Right forelimb (tissue), 1 donor: ENCODE results near the gene EML6.

Experiments used
- DNase-seq: peaks from one replicate; pipeline ENCODE4 v3.0.0-alpha.2; 2018

Gene EML6

GRCh38 chr2:54891909-54892308 lies 168.4 kb downstream of the EML6 start:
- no peak for DNase-seq

GRCh38 chr2:54894467-54894866 lies 171.0 kb downstream of the EML6 start:
- no peak for DNase-seq

GRCh38 chr2:54895730-54896129 lies 172.3 kb downstream of the EML6 start:
- DNase-seq, result no peak

GRCh38 chr2:54897420-54898310 lies 174.2 kb downstream of the EML6 start:
- DNase-seq, result no peak

GRCh38 chr2:54898456-54899226 lies 175.2 kb downstream of the EML6 start:
- no peak for DNase-seq

- DNase-seq, result no peak
These were observed 176.2 kb downstream of the EML6 start for GRCh38 chr2:54899576-54900200.

- DNase-seq, result no peak
These were observed 177.9 kb downstream of the EML6 start for GRCh38 chr2:54901224-54901986.

GRCh38 chr2:54902763-54903162 lies 179.3 kb downstream of the EML6 start:
- DNase-seq, result no peak

- DNase-seq, result no peak
These were observed 180.5 kb downstream of the EML6 start for GRCh38 chr2:54903736-54904554.

GRCh38 chr2:54904836-54905235 lies 181.4 kb downstream of the EML6 start:
- DNase-seq, result no peak

GRCh38 chr2:54906716-54907115 lies 183.3 kb downstream of the EML6 start:
- DNase-seq, result no peak

- no peak for DNase-seq
These were observed 184.2 kb downstream of the EML6 start for GRCh38 chr2:54907663-54908062.

GRCh38 chr2:54908591-54908990 lies 185.1 kb downstream of the EML6 start:
- DNase-seq, result no peak

- DNase-seq, result no peak
These were observed 185.5 kb downstream of the EML6 start for GRCh38 chr2:54909001-54909400.

GRCh38 chr2:54912305-54912704 lies 188.8 kb downstream of the EML6 start:
- DNase-seq, result no peak

- DNase-seq, result no peak
These were observed 189.4 kb downstream of the EML6 start for GRCh38 chr2:54912893-54913292.

GRCh38 chr2:54914637-54915036 lies 191.2 kb downstream of the EML6 start:
- DNase-seq, result no peak

GRCh38 chr2:54915101-54915500 lies 191.6 kb downstream of the EML6 start:
- DNase-seq, result no peak

- DNase-seq, result no peak
These were observed 193.2 kb downstream of the EML6 start for GRCh38 chr2:54916637-54917036.

GRCh38 chr2:54918647-54919280 lies 195.3 kb downstream of the EML6 start:
- no peak for DNase-seq

GRCh38 chr2:54920660-54921059 lies 197.2 kb downstream of the EML6 start:
- no peak for DNase-seq
